ENCODE results near the gene CHPT1. TPM values are rescaled to one million over a fixed set of nuclear protein-coding genes. Genes with fewer than 3 reads are reported as not detected.

CHPT1 gene
- total RNA-seq (2022; extraction: Qiagen RNA extraction), result 46.7 to 69.2 TPM (median 64.8 TPM) in 5 replicates

DNA sequence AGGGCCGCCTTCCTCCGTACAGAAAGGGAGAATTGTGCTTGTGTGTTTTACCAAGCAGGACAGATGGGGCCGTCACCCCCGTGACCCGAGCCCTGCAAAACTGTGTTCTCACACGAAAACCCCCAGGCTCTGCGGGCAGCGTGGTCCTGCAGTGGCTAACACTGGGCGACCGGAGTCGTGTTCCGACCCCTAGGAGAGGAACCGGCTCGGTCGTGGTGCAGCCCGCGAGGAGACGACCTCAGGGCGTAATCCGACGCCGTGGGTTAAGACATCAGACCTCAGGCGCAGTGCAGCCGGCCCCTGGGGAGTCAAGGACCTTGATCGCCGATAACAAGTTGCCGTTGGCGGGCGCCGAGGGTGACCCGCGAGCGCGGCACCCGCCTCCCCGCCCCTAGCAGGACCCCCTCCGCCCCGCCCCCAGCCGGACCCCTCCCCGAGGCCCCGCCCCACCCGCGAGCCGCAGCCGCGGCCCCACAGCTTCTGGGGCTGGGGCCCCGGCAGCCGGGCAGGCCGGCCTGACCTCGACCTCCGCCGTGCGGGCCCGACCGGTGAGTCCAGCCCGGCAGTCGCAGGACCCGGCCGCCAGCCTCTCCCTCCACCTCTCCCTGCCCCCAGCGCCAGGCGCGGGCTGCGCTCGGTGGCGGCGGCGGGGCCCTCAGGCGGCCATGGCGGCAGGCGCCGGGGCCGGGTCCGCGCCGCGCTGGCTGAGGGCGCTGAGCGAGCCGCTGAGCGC is at the start of gene CHPT1:
CHPT1 (plus strand) TSS at position 444 of the 733 bp plus-strand sequence; CDS start at position 666, 222 bp downstream.

DNA sequence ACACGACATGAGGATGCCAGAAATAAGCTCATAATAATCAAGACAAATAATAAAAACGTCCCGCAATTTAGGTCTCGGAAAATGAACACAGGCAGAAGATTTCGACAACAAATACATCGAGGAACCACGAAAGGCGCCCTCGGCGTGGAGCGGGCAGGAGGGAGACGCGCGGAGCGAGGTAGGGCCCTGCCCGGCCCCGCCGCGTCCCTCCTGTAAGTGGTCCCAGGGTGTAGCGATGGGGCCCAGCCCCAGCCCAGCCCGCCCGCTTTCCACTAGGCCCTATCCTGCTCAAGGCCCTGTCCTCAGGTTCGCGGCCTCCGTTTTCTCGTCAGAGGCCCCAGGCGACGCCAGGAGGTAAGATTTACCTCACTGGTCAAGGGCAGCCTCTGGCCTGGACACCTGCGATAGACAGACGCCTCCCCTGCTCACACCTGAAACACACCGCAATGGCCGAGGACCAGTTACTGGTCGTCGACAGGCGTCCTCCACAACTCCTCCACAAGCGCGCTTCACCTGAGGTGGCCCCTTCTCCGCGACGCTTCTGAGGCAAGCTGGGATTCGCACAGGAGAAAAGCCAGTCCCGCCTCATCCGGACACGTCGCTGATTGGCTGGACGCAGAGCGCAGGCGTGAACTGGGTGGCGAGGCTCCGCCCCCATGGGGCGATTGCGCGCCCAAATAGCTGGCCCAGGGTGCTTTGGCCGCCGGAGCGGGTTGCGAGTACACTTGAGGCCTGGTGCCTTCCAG is 41.7 kb downstream of the CHPT1 start, which contains the start of gene SYCP3:
SYCP3 (minus strand) TSS at position 543 of the 746 bp plus-strand sequence. CDS start 1,527 bp downstream, outside the sequence.

Other genes starting within 250 kb of the CHPT1 start
- not detected in 5 replicates for gene SPIC, start 222.3 kb upstream of the CHPT1 start, total RNA-seq (2022; extraction: Qiagen RNA extraction)
- 0.08 to 0.13 TPM in 2 of 5 replicates, not detected in the others for gene MYBPC1, start 102.7 kb upstream of the CHPT1 start, total RNA-seq (2022; extraction: Qiagen RNA extraction)
- 0.04 to 0.16 TPM (median 0.09 TPM) in 4 of 5 replicates, not detected in the other for gene SYCP3, start 41.8 kb downstream of the CHPT1 start, total RNA-seq (2022; extraction: Qiagen RNA extraction)
- gene GNPTAB, start 133.3 kb downstream of the CHPT1 start, total RNA-seq (2022; extraction: Qiagen RNA extraction), result 10.5 to 17.3 TPM (median 15.7 TPM) in 5 replicates
- gene DRAM1, start 179.9 kb downstream of the CHPT1 start, total RNA-seq (2022; extraction: Qiagen RNA extraction), result 18.2 to 20.5 TPM (median 18.5 TPM) in 5 replicates